Cardiac atrium fibroblast (primary cell): ENCODE measurements around the gene RGS11. TPM values are rescaled to one million over a fixed set of nuclear protein-coding genes. Genes with fewer than 3 reads are reported as not detected.

ENCODE experiments used
- total RNA-seq: library from RNA; depleted of rRNA; stranded (reverse); fragments of >200 nt; gene quantifications from 2 replicates; pipeline ENCODE4 v1.2.3, GENCODE V29; 2015

RGS11 gene
- total RNA-seq: 4.9 and 5.2 TPM in 2 replicates

DNA sequence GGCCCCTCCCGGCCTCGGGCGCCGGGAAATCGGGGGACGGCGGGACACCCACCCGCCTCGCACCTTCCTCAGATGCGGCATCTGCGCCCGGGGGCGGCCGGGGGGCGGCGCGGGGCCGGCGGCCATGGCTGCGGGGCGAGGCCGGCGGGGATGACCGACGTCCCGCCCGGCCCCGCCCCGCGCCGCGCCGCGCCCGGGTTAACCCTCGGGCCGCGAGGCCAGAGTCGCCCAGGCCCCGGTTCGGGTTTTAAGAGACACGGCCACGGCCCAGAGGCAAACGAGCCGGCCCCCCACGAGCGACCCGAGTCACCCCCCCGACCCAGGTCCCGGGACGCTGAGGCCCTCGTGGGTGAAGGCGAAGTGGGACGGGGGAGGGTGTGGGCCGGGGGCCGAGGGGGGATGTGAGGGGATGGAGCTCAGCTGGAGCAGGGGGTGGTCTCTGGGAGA, at the start of gene RGS11:
TSS of gene RGS11 (minus strand) at position 159 of the 447 bp plus-strand sequence. CDS start at position 126, 33 bp downstream.

GRCh38 chr16:283033-283805, 7.5 kb upstream of the RGS11 start, which contains the start of gene PDIA2:
TSS of gene PDIA2 (plus strand) at chr16:283164. CDS start at chr16:283170, 6 bp downstream.

DNA sequence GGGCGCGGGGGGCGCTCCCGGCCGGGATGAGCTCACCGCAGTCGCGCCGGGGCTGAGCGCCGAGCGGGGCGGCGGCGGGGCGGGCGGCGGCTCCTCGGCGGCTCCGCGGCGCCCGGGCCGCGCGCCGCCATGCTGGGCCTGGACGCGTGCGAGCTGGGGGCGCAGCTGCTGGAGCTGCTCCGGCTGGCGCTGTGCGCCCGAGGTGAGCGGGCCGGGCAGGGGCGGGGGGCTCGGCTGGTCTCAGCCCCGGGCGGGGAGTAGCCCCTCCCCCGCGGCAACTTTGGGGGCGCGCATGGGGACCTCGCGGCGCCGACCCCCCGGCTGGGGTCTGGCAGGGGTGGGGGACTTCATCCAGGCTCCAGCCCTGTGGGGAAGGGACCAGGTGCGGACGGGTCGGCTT, 4.8 kb upstream of the RGS11 start, which contains the start of gene ARHGDIG:
TSS of gene ARHGDIG (plus strand) at position 40 of the 400 bp plus-strand sequence. CDS start at position 130, 90 bp downstream.

GRCh38 chr16:234468-235305, 41.1 kb downstream of the RGS11 start, which contains the start of gene FAM234A:
TSS of gene FAM234A (plus strand) at chr16:234821. CDS start at chr16:254414, 19,593 bp downstream.

DNA sequence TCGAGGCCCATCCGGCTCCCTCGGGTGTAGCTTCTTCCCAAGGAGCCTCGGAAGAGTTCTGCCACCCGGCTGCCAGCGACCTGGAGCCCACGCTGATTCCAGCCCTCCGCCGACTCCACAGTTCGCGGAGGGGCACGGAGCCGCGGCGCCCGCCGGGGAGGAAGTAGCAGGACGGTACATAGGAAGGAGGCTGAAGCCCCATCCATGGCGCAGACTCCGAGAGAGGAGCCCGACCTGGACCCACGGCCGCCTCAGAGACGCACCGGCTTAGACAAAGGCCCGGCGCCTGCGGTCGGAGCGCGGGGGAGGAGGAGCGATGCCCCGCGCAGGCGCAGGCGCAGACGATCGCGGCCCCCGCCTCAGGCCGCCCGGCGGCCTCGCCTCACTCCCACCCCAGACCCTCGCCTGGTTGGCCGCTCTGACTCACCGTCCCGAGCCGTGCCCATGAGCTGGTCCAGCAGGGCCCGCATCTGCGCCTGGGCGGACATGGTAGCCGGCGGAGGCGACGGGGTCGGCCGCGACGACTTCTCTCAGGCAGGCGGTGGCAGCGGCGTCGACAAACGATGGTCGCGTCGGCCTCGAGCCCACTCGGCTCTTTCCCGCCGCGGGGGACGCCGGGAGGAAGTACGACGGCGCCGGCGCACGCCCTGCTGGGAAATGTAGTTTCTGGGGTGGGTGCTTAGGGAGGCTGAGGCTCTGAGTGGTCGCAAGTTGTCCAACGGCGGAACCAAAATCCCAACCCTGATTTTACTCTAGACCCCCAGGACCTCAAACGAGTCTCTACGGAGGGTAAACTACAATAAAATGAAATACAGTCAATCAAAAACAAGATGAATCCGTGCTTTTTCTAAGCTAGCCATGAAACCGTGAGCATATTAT, 46.7 kb downstream of the RGS11 start, which contains the start of gene LUC7L:
TSS of gene LUC7L (minus strand) at position 598 of the 879 bp plus-strand sequence. CDS start at position 488, 110 bp downstream.

Other genes starting within 250 kb of the RGS11 start
- gene POLR3K, start 222.3 kb downstream of the RGS11 start, total RNA-seq: 4.2 and 6.3 TPM in 2 replicates
- 22.5 and 26.7 TPM in 2 replicates for gene SNRNP25, start 222.1 kb downstream of the RGS11 start, total RNA-seq
- gene RHBDF1, start 203.3 kb downstream of the RGS11 start, total RNA-seq: 42.1 and 50.4 TPM in 2 replicates
- gene MPG, start 197.7 kb downstream of the RGS11 start, total RNA-seq: 216 and 263 TPM in 2 replicates
- gene NPRL3, start 137.3 kb downstream of the RGS11 start, total RNA-seq: 6.7 and 8.9 TPM in 2 replicates
- not detected in 2 replicates for gene HBZ, start 123.3 kb downstream of the RGS11 start, total RNA-seq
- not detected in 2 replicates for gene HBM, start 110.0 kb downstream of the RGS11 start, total RNA-seq
- not detected in 2 replicates for gene HBA2, start 103.1 kb downstream of the RGS11 start, total RNA-seq
- 5.8 TPM in 1 of 2 replicates, not detected in the other for gene HBA1, start 99.3 kb downstream of the RGS11 start, total RNA-seq
- gene HBQ1, start 95.5 kb downstream of the RGS11 start, total RNA-seq: not detected in 2 replicates
- 29.8 and 30.0 TPM in 2 replicates for gene LUC7L, start 46.5 kb downstream of the RGS11 start, total RNA-seq
- 119 and 130 TPM in 2 replicates for gene FAM234A, start 41.1 kb downstream of the RGS11 start, total RNA-seq
- gene ARHGDIG, start 4.6 kb upstream of the RGS11 start, total RNA-seq: 2.2 and 2.3 TPM in 2 replicates
- gene PDIA2, start 7.2 kb upstream of the RGS11 start, total RNA-seq: 0.18 and 0.32 TPM in 2 replicates
- gene AXIN1, start 76.8 kb upstream of the RGS11 start, total RNA-seq: 16.2 and 21.5 TPM in 2 replicates
- gene MRPL28, start 94.6 kb upstream of the RGS11 start, total RNA-seq: 59.8 and 94.1 TPM in 2 replicates
- gene PGAP6, start 106.0 kb upstream of the RGS11 start, total RNA-seq: 40.1 and 47.3 TPM in 2 replicates
- 175 and 182 TPM in 2 replicates for gene NME4, start 121.3 kb upstream of the RGS11 start, total RNA-seq
- 9.6 and 16.8 TPM in 2 replicates for gene DECR2, start 125.9 kb upstream of the RGS11 start, total RNA-seq
- gene RAB11FIP3, start 149.7 kb upstream of the RGS11 start, total RNA-seq: 32.1 and 33.0 TPM in 2 replicates